H9 (cell line): ENCODE data around the gene CELF4. TPM values are rescaled to one million over a fixed set of nuclear protein-coding genes. Genes with fewer than 3 reads are reported as not detected.

Source experiments
- DNase-seq: peaks from one replicate; pipeline ENCODE4 v3.0.0-alpha.2; 2017
- H2AFZ ChIP-seq: one replicate; pipeline ENCODE4 v1.6.1; 2013; ENCODE audit warnings: mild to moderate bottlenecking, low read length, control low read depth, moderate library complexity
- H2AK5ac ChIP-seq: 2 replicates; pipeline ENCODE4 v1.6.1; 2013; ENCODE audit warnings: low read length, control low read depth, mixed read lengths; ENCODE audit not compliant: insufficient read length
- H2BK120ac ChIP-seq: one replicate; pipeline ENCODE4 v1.6.1; 2013; ENCODE audit warnings: low read depth, mild to moderate bottlenecking, low read length, control low read depth, inconsistent platforms; ENCODE audit not compliant: poor library complexity, severe bottlenecking
- H2BK12ac ChIP-seq: 2 replicates; pipeline ENCODE4 v1.6.1; 2013; ENCODE audit warnings: low read length, control low read depth, mixed read lengths, low read depth; ENCODE audit not compliant: insufficient read length
- H2BK15ac ChIP-seq: 2 replicates; pipeline ENCODE4 v1.6.1; 2013; ENCODE audit warnings: low read depth, low read length, control low read depth
- H2BK20ac ChIP-seq: one replicate; pipeline ENCODE4 v1.6.1; 2013; ENCODE audit warnings: low read depth, mild to moderate bottlenecking, low read length, control low read depth, inconsistent platforms; ENCODE audit not compliant: poor library complexity, severe bottlenecking
- H2BK5ac ChIP-seq: 2 replicates; pipeline ENCODE4 v1.6.1; 2013; ENCODE audit warnings: low read length, control low read depth, mixed read lengths; ENCODE audit not compliant: insufficient read length
- H3K14ac ChIP-seq: 2 replicates; pipeline ENCODE4 v1.6.1; 2013; ENCODE audit warnings: low read length, control low read depth; ENCODE audit not compliant: insufficient read depth
- H3K18ac ChIP-seq: 2 replicates; pipeline ENCODE4 v1.6.1; 2013; ENCODE audit warnings: low read depth, mild to moderate bottlenecking, mixed read lengths, low read length, control low read depth; ENCODE audit not compliant: insufficient read length
- H3K23ac ChIP-seq: 2 replicates; pipeline ENCODE4 v1.6.1; 2013; ENCODE audit warnings: low read length, control low read depth, mixed read lengths, low read depth; ENCODE audit not compliant: insufficient read length
- H3K23me2 ChIP-seq: 2 replicates; pipeline ENCODE4 v1.6.1; 2013; ENCODE audit warnings: low read depth, mild to moderate bottlenecking, mixed read lengths, low read length, control low read depth; ENCODE audit not compliant: insufficient read length, poor library complexity, severe bottlenecking
- H3K27ac ChIP-seq: 2 replicates; pipeline ENCODE4 v1.5.1; 2013; ENCODE audit warnings: low read length, control low read depth, mixed read lengths, low read depth; ENCODE audit not compliant: insufficient read length
- H3K27me3 ChIP-seq: 2 replicates; pipeline ENCODE4 v1.6.1; 2013; ENCODE audit warnings: low read length, control low read depth, inconsistent platforms; ENCODE audit not compliant: insufficient read depth
- H3K4ac ChIP-seq: 2 replicates; pipeline ENCODE4 v1.6.1; 2013; ENCODE audit warnings: low read depth, mild to moderate bottlenecking, control low read depth, inconsistent platforms, low read length, moderate library complexity
- H3K4me1 ChIP-seq: 2 replicates; pipeline ENCODE4 v1.6.1; 2013; ENCODE audit warnings: low read length, control low read depth, inconsistent platforms; ENCODE audit not compliant: insufficient read depth
- H3K4me2 ChIP-seq: 2 replicates; pipeline ENCODE4 v1.6.1; 2013; ENCODE audit warnings: low read length, control low read depth, mixed read lengths; ENCODE audit not compliant: insufficient read length, insufficient read depth
- H3K56ac ChIP-seq: 2 replicates; pipeline ENCODE4 v1.6.1; 2013; ENCODE audit warnings: low read depth, mild to moderate bottlenecking, mixed read lengths, low read length, control low read depth; ENCODE audit not compliant: insufficient read length
- H3K79me1 ChIP-seq: 2 replicates; pipeline ENCODE4 v1.6.1; 2013; ENCODE audit warnings: low read depth, mild to moderate bottlenecking, moderate library complexity, low read length, control low read depth, inconsistent platforms; ENCODE audit not compliant: insufficient read depth, poor library complexity, severe bottlenecking
- H3K79me2 ChIP-seq: 2 replicates; pipeline ENCODE4 v1.6.1; 2013; ENCODE audit warnings: low read length, control low read depth, inconsistent platforms; ENCODE audit not compliant: insufficient read depth
- H3K9ac ChIP-seq: 2 replicates; pipeline ENCODE4 v1.6.1; 2013; ENCODE audit warnings: low read length, control low read depth, mixed read lengths; ENCODE audit not compliant: insufficient read length; ENCODE audit errors: extremely low read depth
- H3K9me3 ChIP-seq: one replicate; pipeline ENCODE4 v1.6.1; 2013; ENCODE audit warnings: low read depth, low read length, inconsistent platforms; ENCODE audit not compliant: control insufficient read depth
- H3T11ph ChIP-seq: one replicate; pipeline ENCODE4 v1.6.1; 2013; ENCODE audit warnings: mild to moderate bottlenecking, low read length, control low read depth, inconsistent platforms
- H4K20me1 ChIP-seq: one replicate; pipeline ENCODE4 v1.6.1; 2013; ENCODE audit not compliant: control insufficient read depth, insufficient read length, insufficient read depth
- H4K5ac ChIP-seq: 2 replicates; pipeline ENCODE4 v1.6.1; 2013; ENCODE audit warnings: low read depth, mild to moderate bottlenecking, mixed read lengths, low read length, control low read depth; ENCODE audit not compliant: insufficient read length
- H4K8ac ChIP-seq: replicated peaks from 2 replicates; pipeline ENCODE4 v1.6.1; 2013; ENCODE audit warnings: low read length, control low read depth, mixed read lengths, low read depth; ENCODE audit not compliant: insufficient read length
- H4K91ac ChIP-seq: 2 replicates; pipeline ENCODE4 v1.6.1; 2013; ENCODE audit warnings: low read depth, mild to moderate bottlenecking, moderate library complexity, mixed read lengths, low read length, control low read depth; ENCODE audit not compliant: insufficient read length
- H3K27ac Mint-ChIP-seq, 3 experiments: 2 replicates in 2 of 3; 3 replicates in 1 of 3; pipeline ENCODE4 v1.8.0; 2020 to 2021; ENCODE audit warnings: mixed read lengths in 3 of 3, mild to moderate bottlenecking in 1 of 3, moderate library complexity in 1 of 3
- H3K27me3 Mint-ChIP-seq: 2 replicates; pipeline ENCODE4 v1.8.0; 2021; ENCODE audit warnings: low read depth, mild to moderate bottlenecking, moderate library complexity, mixed read lengths
- H3K36me3 Mint-ChIP-seq, 3 experiments: 2 replicates in 2 of 3; 3 replicates in 1 of 3; pipeline ENCODE4 v1.8.0; 2020 to 2021; ENCODE audit warnings: low read depth in 3 of 3, mixed read lengths in 3 of 3; ENCODE audit not compliant: insufficient read depth in 1 of 3
- H3K4me1 Mint-ChIP-seq, 2 experiments: 2 replicates each; pipeline ENCODE4 v1.8.0; 2020; ENCODE audit warnings: mixed read lengths in 2 of 2
- H3K4me3 Mint-ChIP-seq, 2 experiments: 2 replicates in 1 of 2; 3 replicates in 1 of 2; pipeline ENCODE4 v1.8.0; 2020 to 2021; ENCODE audit warnings: mild to moderate bottlenecking in 2 of 2, mixed read lengths in 2 of 2, moderate library complexity in 1 of 2
- H3K9me3 Mint-ChIP-seq, 2 experiments: 2 replicates in 1 of 2; 3 replicates in 1 of 2; pipeline ENCODE4 v1.8.0; 2020; ENCODE audit warnings: mild to moderate bottlenecking in 2 of 2, mixed read lengths in 2 of 2, moderate library complexity in 1 of 2
- CTCF ChIP-seq: fragments of 200-600 bp; sonication (generic); conservative IDR thresholded peaks from 3 replicates; pipeline ENCODE4 v1.8.0; 2021; ENCODE audit warnings: antibody characterized with exemption, mild to moderate bottlenecking
- WGBS: extraction: QIAGEN DNeasy Blood & Tissue Kit; methylation state at CpG from one replicate; pipeline ENCODE4 v1.1.7; 2013; ENCODE audit warnings: missing lambda C conversion rate, low lambda C conversion rate, mixed read lengths; ENCODE audit not compliant: insufficient read length; ENCODE audit errors: extremely low coverage; 5-methylcytosine and 5-hydroxymethylcytosine counted together
- total RNA-seq: library from RNA; stranded (reverse); gene quantifications from 2 replicates; pipeline ENCODE4 v1.2.1, GENCODE V29; 2021

The CELF4 gene
- total RNA-seq, 1 experiment from 2014 or later: 1.1 TPM

GRCh38 chr18:37483221-37483971 lies 82.2 kb downstream of the CELF4 start:
- H2AFZ ChIP-seq: no peak overlapping the region
- no peak overlapping the region for H3K56ac ChIP-seq
- no peaks in the 10 kb centered on the region; a peak in 2 of 5 replicates for H3K9me3 Mint-ChIP-seq
- no peak overlapping the region for H4K8ac ChIP-seq
- no peak overlapping the region for H2AK5ac ChIP-seq
- H3K14ac ChIP-seq: no peak overlapping the region; the same call in 1 of the 2 replicates
- H3K9ac ChIP-seq: no peak overlapping the region
- no peak overlapping the region for H3K23ac ChIP-seq
- H3K23me2 ChIP-seq: peaks cover 6% of the 10 kb centered on the region
- no peak overlapping the region for H2BK20ac ChIP-seq
- TF ChIP-seq CTCF: no peak
- no peak overlapping the region for H3K18ac ChIP-seq
- no peak overlapping the region for H2BK120ac ChIP-seq
- H3T11ph ChIP-seq: no peak overlapping the region
- peaks cover 37% of the 10 kb centered on the region for H3K27me3 Mint-ChIP-seq
- no peak overlapping the region for H2BK12ac ChIP-seq
- no peak overlapping the region for H3K27ac Mint-ChIP-seq
- peak overlapping the region in 1 of 2 experiments; percentile 79; a peak in 1 of 5 replicates for H3K4me3 Mint-ChIP-seq
- H3K79me1 ChIP-seq: no peaks in the 10 kb centered on the region
- H3K4me1 ChIP-seq: peaks cover 5% of the 10 kb centered on the region; the same call in 1 of the 2 replicates
- H3K4me2 ChIP-seq: peak overlapping the region; percentile 75
- H2BK15ac ChIP-seq: no peak overlapping the region
- DNase-seq: peak; percentile 52
- H3K9me3 ChIP-seq: no peaks in the 10 kb centered on the region
- no peak overlapping the region for H4K5ac ChIP-seq
- no peaks in the 10 kb centered on the region; a peak in 1 of 7 replicates for H3K36me3 Mint-ChIP-seq
- H4K91ac ChIP-seq: no peak overlapping the region
- no CpG with 5 or more reads among the region's 12 CpGs for WGBS
- peaks cover 61 to 66% of the 10 kb centered on the region in 2 experiments for H3K4me1 Mint-ChIP-seq
- H3K79me2 ChIP-seq: no peaks in the 10 kb centered on the region
- H4K20me1 ChIP-seq: no peaks in the 10 kb centered on the region
- peaks cover 6% of the 10 kb centered on the region; the same call in 1 of the 2 replicates for H3K27me3 ChIP-seq
- no peak overlapping the region for H3K4ac ChIP-seq
- H3K27ac ChIP-seq: no peak overlapping the region
- no peak overlapping the region for H2BK5ac ChIP-seq
